Measurements from ENCODE around the gene RUNX2. TPM values are rescaled to one million over a fixed set of nuclear protein-coding genes. Genes with fewer than 3 reads are reported as not detected.

Gene RUNX2
- total RNA-seq, 1 donor from 2014 or later: 3.7 TPM

DNA sequence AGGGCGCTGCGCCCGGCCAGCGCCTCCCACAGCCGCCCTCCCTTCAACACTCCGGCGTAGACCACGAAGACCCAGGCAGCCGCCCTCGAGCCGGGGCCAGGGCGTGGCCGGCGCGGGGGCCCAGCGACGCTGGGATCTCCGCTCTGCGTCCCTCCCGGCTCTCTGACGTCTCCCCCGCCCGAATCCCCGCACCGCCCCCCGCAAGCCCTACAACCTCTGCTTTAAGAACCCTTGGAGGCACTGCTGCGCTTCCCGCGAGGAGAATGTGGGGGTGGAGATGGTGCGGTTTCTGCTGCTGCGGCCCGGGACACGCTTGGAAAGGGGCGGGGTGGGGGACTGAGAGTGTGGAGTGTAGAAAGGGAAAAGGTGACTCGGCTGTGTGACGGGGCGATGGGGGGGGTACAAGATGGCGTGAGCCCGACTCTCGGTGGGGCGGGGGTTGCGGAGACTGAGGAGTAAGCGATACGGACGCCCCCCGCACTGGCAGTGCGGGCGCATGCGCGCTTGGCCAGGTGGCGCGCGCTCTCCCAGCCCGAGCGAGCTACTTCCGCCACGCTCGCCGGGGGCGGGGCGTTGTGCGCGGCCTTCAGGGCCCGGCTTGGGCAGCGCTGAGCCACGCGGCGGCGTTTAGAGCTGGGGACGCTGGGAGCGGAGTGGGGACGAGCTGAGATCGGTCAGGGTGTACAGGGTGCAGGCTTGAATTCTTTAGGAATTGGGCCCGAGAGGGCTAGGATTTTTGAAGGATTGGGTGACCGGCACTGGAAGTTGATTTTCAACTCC lies 49.6 kb downstream of the RUNX2 start, which contains the start of gene SUPT3H:
Gene SUPT3H, minus strand, starts transcription at position 381 of the 780 bp plus-strand sequence.
- peak; percentile 94 for DNase-seq
- peaks cover 20% of the 10 kb centered on the region for H3K4me1 ChIP-seq
- intact Hi-C loops (cut with DNase I): no loop called here

GRCh38 chr6:45378334-45378926 lies 50.3 kb downstream of the RUNX2 start:
- H3K36me3 ChIP-seq: no peaks in the 10 kb centered on the region
- ATAC-seq (peak; percentile 39 to 53), DNase-seq (peak; percentile 50)
- H3K9me3 ChIP-seq: no peaks in the 10 kb centered on the region
- intact Hi-C loops (cut with DNase I): no loop called here
- peaks cover 20% of the 10 kb centered on the region for H3K4me1 ChIP-seq
- TF ChIP-seq CTCF (IDR thresholded peaks at IDR 0.05): peak; percentile 2
- H3K4me3 ChIP-seq: peak overlapping the region; percentile 77
- H3K27ac ChIP-seq: peak overlapping the region; percentile 97
- no peaks in the 10 kb centered on the region for H3K27me3 ChIP-seq (ENCODE audit: low read depth)

More for the DNA sequence above, 49.6 kb downstream of the RUNX2 start, which contains the start of gene SUPT3H:
- H3K9me3 ChIP-seq: no peaks in the 10 kb centered on the region
- H3K4me3 ChIP-seq: peak within 1 kb of the TSS; percentile 77
- no peaks in the 10 kb centered on the region for H3K27me3 ChIP-seq (ENCODE audit: low read depth)
- peak; percentile 31 for TF ChIP-seq CTCF (IDR thresholded peaks at IDR 0.05)
- peak; percentile 98 for ATAC-seq
- H3K36me3 ChIP-seq: no peaks in the 10 kb centered on the region
- peak within 1 kb of the TSS; percentile 97 for H3K27ac ChIP-seq

DNA sequence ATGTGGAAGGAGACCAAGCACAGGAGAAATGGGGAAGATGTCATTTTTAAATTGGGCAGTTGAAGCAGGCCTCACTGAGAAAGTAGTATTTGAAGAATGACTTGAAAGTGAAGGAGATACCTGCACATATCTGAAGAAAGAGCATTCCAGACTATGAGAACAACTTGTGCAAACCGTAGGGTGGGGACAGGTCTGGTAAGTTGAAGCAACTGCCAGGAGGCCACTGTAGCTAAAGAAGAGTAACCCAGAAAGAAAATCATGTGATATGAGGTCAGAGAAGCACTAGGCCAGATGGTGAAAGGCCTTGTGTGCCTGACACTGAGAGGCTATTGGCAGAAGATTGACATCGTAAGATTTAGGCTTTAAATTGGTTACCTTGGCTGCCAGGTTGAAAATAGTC lies 54.3 kb downstream of the RUNX2 start:
- Histone ChIP-seq H3K27me3 (ENCODE audit: low read depth) (no peaks in the 10 kb centered on the region), H3K36me3 (no peaks in the 10 kb centered on the region), H3K27ac (no peak overlapping the region), H3K4me3 (no peak overlapping the region), H3K9me3 (no peaks in the 10 kb centered on the region), H3K4me1 (peaks cover 8% of the 10 kb centered on the region)
- no peak for TF ChIP-seq CTCF (IDR thresholded peaks at IDR 0.05)
- no peak for DNase-seq
- no peak for ATAC-seq
- intact Hi-C loops (cut with DNase I): no loop called here

- H3K4me3 ChIP-seq: no peak overlapping the region
- no peak for DNase-seq
- intact Hi-C loops (cut with DNase I): no loop called here
- H3K9me3 ChIP-seq: no peaks in the 10 kb centered on the region
- H3K4me1 ChIP-seq: no peaks in the 10 kb centered on the region
- no peak for TF ChIP-seq CTCF (IDR thresholded peaks at IDR 0.05)
- H3K27ac ChIP-seq: no peak overlapping the region
- no peak for ATAC-seq
- H3K27me3 ChIP-seq (ENCODE audit: low read depth): no peaks in the 10 kb centered on the region
- no peaks in the 10 kb centered on the region for H3K36me3 ChIP-seq
Observed at GRCh38 chr6:45386501-45386900, 58.4 kb downstream of the RUNX2 start.

DNA sequence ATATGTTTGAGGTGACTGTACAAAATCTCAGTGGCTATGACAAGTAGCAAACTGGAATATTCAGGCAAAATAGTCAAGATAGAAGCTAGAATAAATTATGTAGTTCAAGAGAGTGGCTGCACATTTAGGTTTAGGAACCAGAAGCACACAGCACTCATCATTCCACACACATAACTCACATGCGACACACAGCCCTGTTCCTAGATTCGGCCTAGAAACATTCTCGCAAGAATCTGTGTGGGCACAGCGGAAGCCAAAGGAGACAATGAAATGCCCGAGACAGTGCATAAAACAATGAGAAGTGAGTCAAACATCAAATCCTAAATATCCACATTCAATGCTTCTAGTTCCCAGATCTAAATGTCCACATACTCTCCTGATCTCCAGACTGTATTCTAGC lies 59.1 kb downstream of the RUNX2 start:
- no peaks in the 10 kb centered on the region for H3K9me3 ChIP-seq
- no peak for TF ChIP-seq CTCF (IDR thresholded peaks at IDR 0.05)
- DNase-seq (no peak), ATAC-seq (no peak)
- H3K27me3 ChIP-seq (ENCODE audit: low read depth): no peaks in the 10 kb centered on the region
- no peaks in the 10 kb centered on the region for H3K36me3 ChIP-seq
- intact Hi-C loops (cut with DNase I): no loop called here
- H3K27ac ChIP-seq: no peak overlapping the region
- no peak overlapping the region for H3K4me3 ChIP-seq
- no peaks in the 10 kb centered on the region for H3K4me1 ChIP-seq

All from lower lobe of right lung (tissue), 2 donors.